Heart left ventricle (tissue), 16 donors: ENCODE results near the gene BATF. TPM values are rescaled to one million over a fixed set of nuclear protein-coding genes. Genes with fewer than 3 reads are reported as not detected.

Experiments used
- ATAC-seq, 4 donors: fragments of 200-7000 bp; cut with Tn5 transposase; one replicate each; pipeline ENCODE4 v1.9.1; 2020 to 2022; ENCODE audit warnings: moderate library complexity in 4 of 4, mild to moderate bottlenecking in 3 of 4, moderate number of reproducible peaks in 1 of 4
- DNase-seq, 5 donors: peaks; one replicate each; pipeline ENCODE4 v3.0.0-alpha.2; 2020
- H3K27ac ChIP-seq, 12 donors: fragments of 200-600 bp; sonication (generic) in 4 of 12; one replicate each; pipeline versions ENCODE4 v1.5.0 to v1.8.0; 2016 to 2022; ENCODE audit warnings: mild to moderate bottlenecking in 2 of 12
- H3K27me3 ChIP-seq, 9 donors: fragments of 200-600 bp; sonication (generic) in 2 of 9; one replicate each; pipeline versions ENCODE4 v1.5.1 to v1.8.0; 2016 to 2022; ENCODE audit warnings: mild to moderate bottlenecking in 3 of 9
- H3K36me3 ChIP-seq, 9 donors: fragments of 200-600 bp; sonication (generic) in 2 of 9; one replicate each; pipeline versions ENCODE4 v1.5.0 to v1.8.0; 2018 to 2022; ENCODE audit warnings: mild to moderate bottlenecking in 2 of 9
- H3K4me1 ChIP-seq, 12 donors: fragments of 200-600 bp; sonication (generic) in 4 of 12; one replicate each; pipeline versions ENCODE4 v1.5.0 to v1.8.0; 2016 to 2022; ENCODE audit warnings: mild to moderate bottlenecking in 3 of 12
- H3K4me3 ChIP-seq, 12 donors: fragments of 200-600 bp; sonication (generic) in 4 of 12; one replicate each; pipeline versions ENCODE4 v1.5.0 to v1.8.0; 2017 to 2022; ENCODE audit warnings: mild to moderate bottlenecking in 9 of 12, moderate library complexity in 4 of 12
- H3K9me3 ChIP-seq, 12 donors: fragments of 200-600 bp; sonication (generic) in 4 of 12; one replicate each; pipeline versions ENCODE4 v1.5.0 to v1.8.0; 2016 to 2022; ENCODE audit warnings: mild to moderate bottlenecking in 1 of 12
- CTCF ChIP-seq, 12 donors: fragments of 200-600 bp; sonication (generic) in 4 of 12; IDR thresholded peaks; one replicate each; pipeline versions ENCODE4 v1.5.0 to v1.8.0; 2018 to 2022; ENCODE audit warnings: antibody characterized with exemption in 12 of 12, mild to moderate bottlenecking in 5 of 12
- POLR2A ChIP-seq, 2 donors: fragments of 450-650 bp; IDR thresholded peaks; one replicate each; pipeline ENCODE4 v1.6.1; 2017; ENCODE audit warnings: antibody characterized with exemption in 2 of 2, mild to moderate bottlenecking in 2 of 2, moderate library complexity in 2 of 2
- WGBS, 4 donors: extraction: QIAGEN DNeasy Blood & Tissue Kit in 2 of 4; methylation state at CpG; one replicate each; pipeline versions ENCODE4 v1.1.5 to v1.1.7; 2013 to 2018; 5-methylcytosine and 5-hydroxymethylcytosine counted together
- intact Hi-C, 10 donors: fragments of 100-400 bp; cut with DNase I; formaldehyde crosslinking; loops; one replicate each; pipeline versions ENCODE4 v1.11.1 to v1.14.2; 2022
- polyA plus RNA-seq, 2 donors: library from polyadenylated mRNA; stranded (reverse); fragments of 200-250 nt; gene quantifications; one replicate each; pipeline ENCODE4 v1.2.3, GENCODE V29; 2013
- total RNA-seq, 9 donors: library from RNA; depleted of rRNA in 2 of 9; stranded (reverse); fragments of >200 nt in 2 of 9; fragmentation: NEBNext Ultra II Directional in 3 of 9; extraction: Animal tissue kit (Norgen Biotek cat#: 25700) in 3 of 9; gene quantifications; one replicate each; pipeline versions ENCODE4 v1.1.0 to v1.2.4, GENCODE V29; 2016 to 2023
- donor health status: ischemic (EF 13 %, LVEDD 7.1; RV severe dilation, severe dysfunction).
- donor health status: healthy with polysubstance abuse.
- donor health status: DM: no; HTN: yes; CAD: no.
- donor health status: DM: no; HTN: no; CAD: no.
- donor health status: ischemic (EF 25% LVEDD 6.9; RV normal size, moderate dysfunction).
- donor health status: ischemic (EF 25% LVEDD 5.7; RV mildly dilated, moderate dysfunction).
- donor health status: healthy.
- donor health status: DM: yes; HTN: yes; CAD: no.
- donor health status: ischemic (EF 35%, LVEDD 5.7; RV mildly dilated, moderate dysfunction).
- donor health status: nonischemic (EF 11% LVEDD 7.7; RV severe dilation, severe dysfunction).
- donor health status: DM: yes; HTN: yes; CAD: no.
- donor health status: PGD.
- donor health status: ischemic (EF 29% LVEDD 5.4; RV normal size, mild dysfunction).
- donor health status: nonischemic (EF 23%, LVEDD 6.1; RV moderate dilation, normal function).

The BATF gene
- total and polyA plus RNA-seq, 11 donors: 0.40 to 8.3 (median 1.0) TPM; not detected in 1

GRCh38 chr14:75591331-75591946 lies 69.2 kb downstream of the BATF start:
- intact Hi-C loops: loop anchor here in 2 of 10 donors (5.0 kb wide), 2 partner anchors 36 to 41 kb away; no protein-coding TSS in a partner anchor
- ATAC-seq: no peak
- H3K36me3 ChIP-seq: no peaks in the 10 kb centered on the region
- H3K4me3 ChIP-seq: no peak overlapping the region
- DNase-seq: no peak
- TF ChIP-seq POLR2A (IDR thresholded peaks at IDR 0.05) (no peak), CTCF (IDR thresholded peaks at IDR 0.05) (no peak)
- peaks cover 0 to 25% (median 0%) of the 10 kb centered on the region in 12 donors for H3K4me1 ChIP-seq
- no peaks in the 10 kb centered on the region for H3K9me3 ChIP-seq
- no peak overlapping the region for H3K27ac ChIP-seq
- no peaks in the 10 kb centered on the region for H3K27me3 ChIP-seq
- WGBS, 4 donors: 60 to 100% (median 95%) methylated on average over 1 of the region's 1 CpG

- no peak for DNase-seq
- H3K9me3 ChIP-seq: no peaks in the 10 kb centered on the region
- no peak overlapping the region for H3K27ac ChIP-seq
- intact Hi-C loops: loop anchor here in 2 of 10 donors (5.0 kb wide), 2 partner anchors 35 to 40 kb away; no protein-coding TSS in a partner anchor
- H3K36me3 ChIP-seq: no peaks in the 10 kb centered on the region
- H3K27me3 ChIP-seq: no peaks in the 10 kb centered on the region
- ATAC-seq: no peak
- no peak overlapping the region for H3K4me3 ChIP-seq
- H3K4me1 ChIP-seq: peaks cover 0 to 25% (median 0%) of the 10 kb centered on the region in 12 donors
- no peak for TF ChIP-seq POLR2A (IDR thresholded peaks at IDR 0.05)
- no peak for TF ChIP-seq CTCF (IDR thresholded peaks at IDR 0.05)
These were observed 69.8 kb downstream of the BATF start for GRCh38 chr14:75591987-75592575.

- intact Hi-C loops: no loop called here
- WGBS, 4 donors: 96 to 99% (median 97%) methylated on average over 3 of the region's 3 CpGs
These were observed 73.0 kb downstream of the BATF start for GRCh38 chr14:75595226-75595625.

More at GRCh38 chr14:75595226-75595625, 73.0 kb downstream of the BATF start:
- TF ChIP-seq POLR2A (IDR thresholded peaks at IDR 0.05) (no peak), CTCF (IDR thresholded peaks at IDR 0.05) (no peak)
- Histone ChIP-seq H3K27ac (peak overlapping the region in 1 of 12 donors; percentile 2), H3K4me3 (no peak overlapping the region), H3K36me3 (no peaks in the 10 kb centered on the region), H3K27me3 (no peaks in the 10 kb centered on the region), H3K9me3 (no peaks in the 10 kb centered on the region), H3K4me1 (peaks cover 0 to 39% (median 0%) of the 10 kb centered on the region in 12 donors)
- ATAC-seq (no peak), DNase-seq (no peak)

Other genes starting within 250 kb of the BATF start
- gene FOS, start 243.6 kb upstream of the BATF start, total RNA-seq: 100 to 1,000 TPM in 1 of 9 donors, 10 to 100 TPM in 6, 1 to 10 TPM in 2; 6.5 to 549 (median 28.6) TPM
- gene FOS, start 243.6 kb upstream of the BATF start, polyA plus RNA-seq: 10 to 100 TPM; 24.1 to 49.4 TPM
- gene JDP2, start 94.4 kb upstream of the BATF start, total RNA-seq: 10 to 100 TPM; 12.2 to 72.6 (median 28.1) TPM
- 10 to 100 TPM; 14.9 to 46.0 TPM for gene JDP2, start 94.4 kb upstream of the BATF start, polyA plus RNA-seq
- gene FLVCR2, start 56.2 kb downstream of the BATF start, total RNA-seq: 10 to 100 TPM in 1 of 9 donors, 1 to 10 TPM in 8; 1.2 to 11.7 (median 1.6) TPM
- gene FLVCR2, start 56.2 kb downstream of the BATF start, polyA plus RNA-seq: 1 to 10 TPM in 1 of 2 donors, under 1 TPM in 1; 0.50 to 3.1 TPM
- gene ERG28, start 138.4 kb downstream of the BATF start, total RNA-seq: 1 to 10 TPM; 5.7 to 9.2 (median 7.4) TPM
- 10 to 100 TPM; 10.2 to 15.1 TPM for gene ERG28, start 138.4 kb downstream of the BATF start, polyA plus RNA-seq
- gene TTLL5, start 138.8 kb downstream of the BATF start, total RNA-seq: 10 to 100 TPM; 13.8 to 24.6 (median 18.2) TPM
- gene TTLL5, start 138.8 kb downstream of the BATF start, polyA plus RNA-seq: 10 to 100 TPM in 1 of 2 donors, 1 to 10 TPM in 1; 6.2 to 12.7 TPM